ENCODE results near the gene FCHSD2. TPM values are rescaled to one million over a fixed set of nuclear protein-coding genes. Genes with fewer than 3 reads are reported as not detected.
"Not testable (repeated sequence)": the region's sequence is repeated elsewhere in the genome, so short reads cannot be mapped to it uniquely, and the experiment has no call there.

FCHSD2 gene
- total RNA-seq, 1 donor = 34.0 TPM

- TF ChIP-seq, protein P1, sequence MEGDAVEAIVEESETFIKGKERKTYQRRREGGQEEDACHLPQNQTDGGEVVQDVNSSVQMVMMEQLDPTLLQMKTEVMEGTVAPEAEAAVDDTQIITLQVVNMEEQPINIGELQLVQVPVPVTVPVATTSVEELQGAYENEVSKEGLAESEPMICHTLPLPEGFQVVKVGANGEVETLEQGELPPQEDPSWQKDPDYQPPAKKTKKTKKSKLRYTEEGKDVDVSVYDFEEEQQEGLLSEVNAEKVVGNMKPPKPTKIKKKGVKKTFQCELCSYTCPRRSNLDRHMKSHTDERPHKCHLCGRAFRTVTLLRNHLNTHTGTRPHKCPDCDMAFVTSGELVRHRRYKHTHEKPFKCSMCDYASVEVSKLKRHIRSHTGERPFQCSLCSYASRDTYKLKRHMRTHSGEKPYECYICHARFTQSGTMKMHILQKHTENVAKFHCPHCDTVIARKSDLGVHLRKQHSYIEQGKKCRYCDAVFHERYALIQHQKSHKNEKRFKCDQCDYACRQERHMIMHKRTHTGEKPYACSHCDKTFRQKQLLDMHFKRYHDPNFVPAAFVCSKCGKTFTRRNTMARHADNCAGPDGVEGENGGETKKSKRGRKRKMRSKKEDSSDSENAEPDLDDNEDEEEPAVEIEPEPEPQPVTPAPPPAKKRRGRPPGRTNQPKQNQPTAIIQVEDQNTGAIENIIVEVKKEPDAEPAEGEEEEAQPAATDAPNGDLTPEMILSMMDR (IDR thresholded peaks at IDR 0.05; ENCODE audit: extremely low read depth, low read depth, low read length) = no peak
- no peak overlapping the region for H3K4me3 ChIP-seq (ENCODE audit: insufficient read depth, low read length)
- peaks cover 32% of the 10 kb centered on the region for H4K20me1 ChIP-seq (ENCODE audit: insufficient read depth, low read length)
- DNase-seq (ENCODE audit: insufficient read length, low spot score, missing footprints) = no peak
- no peaks in the 10 kb centered on the region for H3K27me3 ChIP-seq (ENCODE audit: insufficient read depth, low read length)
- no peak overlapping the region for H3K4me2 ChIP-seq (ENCODE audit: insufficient read depth, low read length)
- H3K79me2 ChIP-seq (ENCODE audit: insufficient read depth, low read length) = peaks cover 94% of the 10 kb centered on the region
- no peak overlapping the region for H2AFZ ChIP-seq (ENCODE audit: low read length)
- no peaks in the 10 kb centered on the region for H3K9me3 ChIP-seq (ENCODE audit: low read depth, low read length)
- H3K4me1 ChIP-seq (ENCODE audit: insufficient read depth, low read length) = peaks cover 16% of the 10 kb centered on the region
- H3K36me3 ChIP-seq (ENCODE audit: insufficient read depth, low read length) = peaks cover 31% of the 10 kb centered on the region
- no peak overlapping the region for H3K27ac ChIP-seq (ENCODE audit: low read depth, low read length)
These were observed 4.7 kb downstream of the FCHSD2 start for GRCh38 chr11:73137262-73137943.

GRCh38 chr11:73136722-73137121, 5.4 kb downstream of the FCHSD2 start:
- H3K27ac ChIP-seq (ENCODE audit: low read depth, low read length); H3K27me3 ChIP-seq (ENCODE audit: insufficient read depth, low read length); H3K4me2 ChIP-seq (ENCODE audit: insufficient read depth, low read length); H3K4me3 ChIP-seq (ENCODE audit: insufficient read depth, low read length); H3K9me3 ChIP-seq (ENCODE audit: low read depth, low read length); DNase-seq (ENCODE audit: insufficient read length, low spot score, missing footprints); H2AFZ ChIP-seq (ENCODE audit: low read length): not testable (repeated sequence)
- Histone ChIP-seq H3K4me1 (ENCODE audit: insufficient read depth, low read length) (peaks cover 16% of the 10 kb centered on the region), H3K36me3 (ENCODE audit: insufficient read depth, low read length) (peaks cover 38% of the 10 kb centered on the region), H4K20me1 (ENCODE audit: insufficient read depth, low read length) (peaks cover 39% of the 10 kb centered on the region), H3K79me2 (ENCODE audit: insufficient read depth, low read length) (peaks cover 100% of the 10 kb centered on the region)

- Histone ChIP-seq H3K79me2 (ENCODE audit: insufficient read depth, low read length) (peaks cover 95% of the 10 kb centered on the region), H3K9me3 (ENCODE audit: low read depth, low read length) (no peaks in the 10 kb centered on the region), H4K20me1 (ENCODE audit: insufficient read depth, low read length) (peaks cover 42% of the 10 kb centered on the region), H3K36me3 (ENCODE audit: insufficient read depth, low read length) (peaks cover 41% of the 10 kb centered on the region), H2AFZ (ENCODE audit: low read length) (no peak overlapping the region), H3K4me3 (ENCODE audit: insufficient read depth, low read length) (no peak overlapping the region), H3K27ac (ENCODE audit: low read depth, low read length) (no peak overlapping the region), H3K27me3 (ENCODE audit: insufficient read depth, low read length) (no peaks in the 10 kb centered on the region), H3K4me1 (ENCODE audit: insufficient read depth, low read length) (peaks cover 16% of the 10 kb centered on the region), H3K4me2 (ENCODE audit: insufficient read depth, low read length) (no peak overlapping the region)
- TF ChIP-seq, protein P1 (IDR thresholded peaks at IDR 0.05; ENCODE audit: extremely low read depth, low read depth, low read length) = no peak
- no peak for DNase-seq (ENCODE audit: insufficient read length, low spot score, missing footprints)
These were observed 6.5 kb downstream of the FCHSD2 start for GRCh38 chr11:73135346-73136284.

DNA sequence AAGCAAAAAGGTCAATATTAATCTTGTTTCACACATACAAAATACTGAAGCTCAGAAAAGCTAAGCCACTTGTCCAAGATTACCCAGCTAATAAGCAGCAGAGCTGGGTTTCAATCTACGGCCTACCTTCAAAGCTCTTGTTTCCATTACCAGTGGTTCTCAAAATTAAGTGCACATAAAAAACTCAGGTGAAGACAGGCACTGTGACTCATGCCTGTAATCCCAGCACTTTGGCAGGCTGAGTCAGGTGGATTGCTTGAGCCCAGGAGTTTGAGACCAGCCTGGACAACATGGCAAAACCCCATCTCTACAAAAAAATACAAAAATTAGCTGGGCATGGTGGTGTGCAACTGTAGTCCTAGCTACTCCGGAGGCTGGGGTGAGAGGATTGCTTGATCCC, 9.8 kb downstream of the FCHSD2 start:
- H3K4me2 ChIP-seq (ENCODE audit: insufficient read depth, low read length); H3K4me3 ChIP-seq (ENCODE audit: insufficient read depth, low read length); H3K27ac ChIP-seq (ENCODE audit: low read depth, low read length); H2AFZ ChIP-seq (ENCODE audit: low read length); H3K9me3 ChIP-seq (ENCODE audit: low read depth, low read length); H3K27me3 ChIP-seq (ENCODE audit: insufficient read depth, low read length); DNase-seq (ENCODE audit: insufficient read length, low spot score, missing footprints); H3K4me1 ChIP-seq (ENCODE audit: insufficient read depth, low read length): not testable (repeated sequence)
- Histone ChIP-seq H3K36me3 (ENCODE audit: insufficient read depth, low read length) (peaks cover 36% of the 10 kb centered on the region), H4K20me1 (ENCODE audit: insufficient read depth, low read length) (peaks cover 37% of the 10 kb centered on the region), H3K79me2 (ENCODE audit: insufficient read depth, low read length) (peaks cover 88% of the 10 kb centered on the region)
